SK-N-MC (cell line): ENCODE data around the gene STRN4.

ENCODE experiments used
- EZH2 ChIP-seq: fragments of 200-600 bp; sonication (generic); IDR thresholded peaks from one replicate; pipeline ENCODE4 v1.6.1; 2017; ENCODE audit warnings: antibody characterized with exemption
- FOXP2 ChIP-seq: optimal IDR thresholded peaks from 2 replicates; pipeline ENCODE3; 2011; ENCODE audit warnings: mild to moderate bottlenecking, moderate library complexity; ENCODE audit not compliant: insufficient read depth; ENCODE audit errors: extremely low read length, control extremely low read depth
- POLR2AphosphoS5 ChIP-seq: IDR thresholded peaks from 2 replicates; pipeline ENCODE4 v1.6.1; 2012; ENCODE audit warnings: mild to moderate bottlenecking, low read depth, low read length, borderline replicate concordance

- TF ChIP-seq POLR2AphosphoS5 (no peak), EZH2 (no peak), FOXP2 (no peak)
Observed at GRCh38 chr19:46719629-46720502, 26.4 kb downstream of the STRN4 start.
